WI38 (cell line): ENCODE measurements around the gene CACNB2.
A peak's percentile ranks its signal among the peaks of the same experiment; 100 is the strongest.

ENCODE experiments used
- H3K4me3 ChIP-seq: 2 replicates; pipeline ENCODE4 v1.5.1; 2011; ENCODE audit warnings: low read depth, mild to moderate bottlenecking, control low read depth, low read length
- TF ChIP-seq, protein P1 (sequence below): IDR thresholded peaks from 2 replicates; pipeline ENCODE4 v1.5.1; 2012; ENCODE audit warnings: low read depth, mild to moderate bottlenecking, control low read depth, low read length

CACNB2 gene

DNA sequence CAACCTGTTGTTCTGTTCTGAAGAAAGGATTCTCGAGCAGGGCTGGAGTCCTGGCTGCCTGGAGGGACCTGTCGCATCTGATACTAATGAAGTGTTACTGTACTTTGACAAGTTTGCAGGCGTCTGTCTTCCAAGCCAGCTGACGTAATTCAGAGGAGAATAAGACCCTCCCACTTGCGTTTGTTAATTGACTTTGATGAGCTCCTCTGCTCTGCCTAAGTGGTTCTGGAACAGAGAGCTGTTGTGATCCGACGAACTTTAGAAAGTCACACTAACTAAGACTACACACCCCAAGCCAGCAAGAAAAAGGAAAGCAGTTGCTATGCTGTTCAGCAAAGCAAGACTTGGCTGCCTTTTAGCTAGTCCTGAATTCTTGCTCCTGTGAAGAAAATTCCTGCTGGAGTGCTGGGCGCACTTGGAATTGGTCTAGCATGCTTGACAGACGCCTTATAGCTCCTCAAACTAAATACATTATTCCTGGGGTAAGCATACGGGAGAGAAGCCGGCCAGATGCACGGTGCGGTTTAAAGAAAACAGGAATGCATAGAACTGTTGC, 200.3 kb downstream of the CACNB2 start:
- TF ChIP-seq, protein P1, sequence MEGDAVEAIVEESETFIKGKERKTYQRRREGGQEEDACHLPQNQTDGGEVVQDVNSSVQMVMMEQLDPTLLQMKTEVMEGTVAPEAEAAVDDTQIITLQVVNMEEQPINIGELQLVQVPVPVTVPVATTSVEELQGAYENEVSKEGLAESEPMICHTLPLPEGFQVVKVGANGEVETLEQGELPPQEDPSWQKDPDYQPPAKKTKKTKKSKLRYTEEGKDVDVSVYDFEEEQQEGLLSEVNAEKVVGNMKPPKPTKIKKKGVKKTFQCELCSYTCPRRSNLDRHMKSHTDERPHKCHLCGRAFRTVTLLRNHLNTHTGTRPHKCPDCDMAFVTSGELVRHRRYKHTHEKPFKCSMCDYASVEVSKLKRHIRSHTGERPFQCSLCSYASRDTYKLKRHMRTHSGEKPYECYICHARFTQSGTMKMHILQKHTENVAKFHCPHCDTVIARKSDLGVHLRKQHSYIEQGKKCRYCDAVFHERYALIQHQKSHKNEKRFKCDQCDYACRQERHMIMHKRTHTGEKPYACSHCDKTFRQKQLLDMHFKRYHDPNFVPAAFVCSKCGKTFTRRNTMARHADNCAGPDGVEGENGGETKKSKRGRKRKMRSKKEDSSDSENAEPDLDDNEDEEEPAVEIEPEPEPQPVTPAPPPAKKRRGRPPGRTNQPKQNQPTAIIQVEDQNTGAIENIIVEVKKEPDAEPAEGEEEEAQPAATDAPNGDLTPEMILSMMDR = no peak
- peak overlapping the region; percentile 54 for H3K4me3 ChIP-seq

DNA sequence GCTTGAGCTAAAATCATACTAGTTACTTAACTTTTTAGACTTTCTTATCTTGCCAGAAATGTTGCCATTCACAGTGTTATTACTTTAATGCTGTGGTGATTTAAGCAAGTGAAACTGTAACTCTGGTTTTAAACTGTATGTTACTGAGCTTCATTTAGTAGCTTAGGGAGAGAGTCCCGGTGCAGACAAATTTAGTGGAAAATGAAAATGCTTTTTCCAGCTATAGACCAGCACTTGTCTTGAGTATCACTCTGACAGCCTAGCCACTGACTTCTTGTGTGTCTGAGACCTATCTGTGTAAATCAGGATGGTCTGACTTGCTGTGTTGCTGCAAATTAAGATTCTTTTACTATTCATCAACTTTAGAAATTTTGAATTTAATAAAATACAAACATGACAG, 200.8 kb downstream of the CACNB2 start:
- TF ChIP-seq, protein P1 = no peak
- H3K4me3 ChIP-seq = peak overlapping the region; percentile 54

DNA sequence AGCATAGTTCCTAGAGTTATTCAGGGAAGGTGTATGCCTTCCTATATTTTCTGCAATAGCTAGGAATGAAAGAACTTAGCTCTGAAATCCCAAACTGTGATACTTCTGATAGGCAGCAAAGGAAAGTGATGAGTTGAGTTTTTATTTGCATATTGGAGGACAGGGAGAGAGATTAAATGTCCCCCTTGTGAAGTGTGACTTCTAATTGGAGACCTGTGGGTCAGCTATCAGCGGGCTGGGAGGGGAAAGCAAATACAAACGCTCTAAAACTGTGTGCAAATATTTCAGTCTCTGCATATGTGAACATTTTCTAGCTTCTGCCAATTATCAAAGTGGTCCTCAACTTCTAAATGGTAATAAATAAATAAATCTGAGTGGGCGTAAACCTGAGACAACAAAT, 203.3 kb downstream of the CACNB2 start:
- TF ChIP-seq, protein P1 = no peak
- no peak overlapping the region for H3K4me3 ChIP-seq

DNA sequence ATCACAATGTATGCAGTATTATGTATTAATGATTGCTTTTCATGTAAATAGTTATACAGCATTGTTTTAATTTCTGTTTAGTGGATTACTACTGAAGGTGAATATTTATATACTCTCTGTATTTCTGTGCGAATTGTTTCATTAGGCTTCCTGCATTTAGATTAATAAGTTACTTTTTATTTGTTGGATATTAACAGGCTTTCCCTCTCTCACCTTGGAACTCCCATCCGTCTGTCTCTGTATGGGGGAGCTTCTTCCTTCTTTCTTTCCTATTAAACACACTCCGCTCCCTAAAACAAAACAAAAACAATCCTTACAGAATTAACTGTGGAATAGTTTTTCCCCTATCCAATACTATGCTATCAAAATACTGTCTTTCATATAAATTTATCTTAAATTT, 205.1 kb downstream of the CACNB2 start:
- H3K4me3 ChIP-seq = no peak overlapping the region
- TF ChIP-seq, protein P1 = no peak

DNA sequence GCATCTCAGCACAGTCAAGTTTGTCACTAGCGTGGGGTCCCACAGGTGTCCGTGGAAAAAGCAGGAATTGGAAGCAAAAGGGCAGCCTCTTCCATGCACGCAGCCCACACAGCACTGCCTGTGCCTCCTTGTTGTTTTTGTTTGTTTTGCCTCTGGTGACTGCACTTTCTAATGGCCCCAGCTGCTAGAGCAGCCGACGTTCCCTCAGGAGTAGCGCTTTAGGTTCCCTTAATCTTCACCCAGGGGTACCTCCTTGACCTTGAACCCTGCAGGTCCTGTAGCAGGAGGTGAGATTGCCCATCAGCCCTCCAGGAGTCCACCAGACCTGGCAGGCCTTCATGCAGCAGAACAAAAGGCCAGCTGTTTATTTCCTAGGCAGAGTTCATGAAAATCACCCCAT, 210.1 kb downstream of the CACNB2 start:
- TF ChIP-seq, protein P1 = no peak
- no peak overlapping the region for H3K4me3 ChIP-seq

DNA sequence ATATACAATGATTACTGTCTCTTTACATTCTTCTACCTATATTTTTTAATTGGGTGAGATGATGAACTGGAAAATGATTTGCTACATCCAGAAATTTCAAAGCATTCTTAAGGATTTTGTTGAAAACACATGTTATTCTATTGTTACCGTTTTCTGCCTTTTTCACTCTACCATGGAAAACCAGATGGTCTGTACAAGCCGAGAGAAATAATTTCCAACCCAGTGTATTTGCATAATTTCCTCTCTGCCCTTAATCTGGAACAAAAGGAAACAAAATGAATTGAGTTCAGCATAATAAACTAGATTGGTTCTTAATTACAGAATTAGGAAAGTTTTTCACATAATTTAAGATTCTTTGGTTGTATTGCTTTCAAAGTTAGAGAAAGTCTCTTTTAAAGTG, 211.2 kb downstream of the CACNB2 start:
- TF ChIP-seq, protein P1 = no peak
- no peak overlapping the region for H3K4me3 ChIP-seq

DNA sequence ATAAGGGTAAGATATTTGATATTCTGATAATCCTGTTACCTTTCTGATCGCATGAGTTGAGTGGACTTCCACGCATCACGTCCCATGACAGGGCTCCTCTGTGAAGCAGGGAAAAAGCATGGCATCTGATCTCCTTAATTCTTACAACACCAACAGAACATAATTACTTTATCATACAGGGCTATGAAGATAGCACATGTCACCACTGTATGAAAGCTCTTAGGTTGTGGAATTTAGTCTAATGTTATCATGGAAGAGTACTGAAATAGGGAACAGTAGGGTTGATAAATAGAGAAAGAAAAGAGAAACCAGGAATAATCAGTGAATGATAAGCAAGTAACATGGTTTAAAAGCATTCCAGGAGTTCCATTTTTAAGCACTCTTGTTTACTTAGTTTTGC, 212.0 kb downstream of the CACNB2 start:
- TF ChIP-seq, protein P1 = no peak
- no peak overlapping the region for H3K4me3 ChIP-seq
